ENCODE measurements around the gene COX4I2.
"Not testable (repeated sequence)": the region's sequence is repeated elsewhere in the genome, so short reads cannot be mapped to it uniquely, and the experiment has no call there.

COX4I2 gene

DNA sequence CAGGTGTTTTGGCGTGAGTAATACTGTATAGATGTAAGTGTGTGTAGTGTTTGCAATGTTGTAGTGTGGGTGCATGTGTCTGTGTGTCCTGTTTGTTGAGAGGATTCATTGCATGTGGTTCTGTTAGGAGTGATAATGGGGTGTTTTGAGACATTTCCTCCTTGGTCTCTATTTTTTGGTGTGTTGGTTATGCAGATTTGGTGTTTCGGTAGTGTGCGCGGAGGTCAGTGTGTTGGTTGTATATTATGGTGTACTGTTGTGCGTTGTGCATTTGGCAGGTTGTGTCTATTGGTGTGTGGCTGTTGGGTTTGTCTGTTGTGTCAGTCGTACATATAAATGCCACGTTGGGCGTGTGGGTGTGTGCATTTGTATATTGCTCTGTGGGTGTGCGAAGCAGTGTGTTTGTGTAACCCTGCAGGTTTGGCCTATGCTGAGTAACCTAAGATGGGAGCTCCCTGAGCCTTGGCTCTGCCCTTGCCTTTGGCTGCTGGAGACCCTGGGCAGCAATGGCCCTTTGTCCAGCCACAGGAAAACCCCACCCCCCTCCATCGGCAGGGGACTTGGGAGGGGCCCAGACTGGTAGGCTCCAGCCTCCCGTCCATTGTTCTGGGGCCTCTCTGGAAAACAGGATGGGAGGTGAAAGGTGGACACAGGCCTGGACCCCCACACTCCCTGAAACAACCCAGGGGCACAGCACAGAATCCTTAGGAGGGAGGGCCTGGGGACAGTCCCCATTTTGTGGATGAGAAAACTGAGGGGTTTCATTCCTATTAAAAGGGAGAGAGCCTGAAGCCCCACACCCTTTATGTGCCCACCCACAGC, 42.9 kb upstream of the COX4I2 start:
- DNase-seq, result no peak
- Histone ChIP-seq H3K27me3 (ENCODE audit: control insufficient read depth in 1 of 2, insufficient read depth in 1 of 2, low read length in 2 of 2) (no peaks in the 10 kb centered on the region), H3K23ac (ENCODE audit: low read length in 2 of 2) (peak overlapping the region in 1 of 2 experiments; percentile 21), H2AK5ac (ENCODE audit: low read length, severe bottlenecking) (peak overlapping the region; percentile 12), H3K14ac (ENCODE audit: low read length in 2 of 2) (peak overlapping the region in 1 of 2 experiments; percentile 84), H2BK12ac (ENCODE audit: low read length in 2 of 2) (peak overlapping the region; percentile 11 to 97), H2BK5ac (ENCODE audit: low read depth, low read length, poor library complexity, severe bottlenecking) (no peak overlapping the region), H3K4me1 (ENCODE audit: control insufficient read depth, insufficient read depth, low read depth, low read length) (peaks cover 24% of the 10 kb centered on the region), H2AFZ (ENCODE audit: low read depth, low read length) (no peak overlapping the region), H4K91ac (ENCODE audit: low read length) (peak overlapping the region; percentile 94), H3K9me3 (ENCODE audit: control insufficient read depth, low read length) (no peaks in the 10 kb centered on the region), H2BK15ac (ENCODE audit: low read depth, poor library complexity, severe bottlenecking) (peak overlapping the region; percentile 96), H3K4ac (ENCODE audit: low read depth in 1 of 2, low read length in 2 of 2) (peak overlapping the region; percentile 80 to 88), H3K4me3 (ENCODE audit: insufficient read depth in 1 of 2, low read depth in 1 of 2, low read length in 2 of 2) (no peak overlapping the region), H3K36me3 (ENCODE audit: control insufficient read depth in 1 of 2, insufficient read depth in 2 of 2, low read depth in 1 of 2, low read length in 2 of 2) (no peaks in the 10 kb centered on the region), H3K79me1 (replicated peaks; ENCODE audit: low read length, poor library complexity, severe bottlenecking) (no peaks in the 10 kb centered on the region), H3K18ac (ENCODE audit: low read depth in 1 of 2, low read length in 2 of 2) (peak overlapping the region; percentile 91 to 94), H2BK120ac (ENCODE audit: low read depth, low read length) (peak overlapping the region; percentile 95), H3K4me2 (ENCODE audit: low read length, poor library complexity, severe bottlenecking) (no peak overlapping the region), H3K27ac (ENCODE audit: low read length, poor library complexity, severe bottlenecking) (no peak overlapping the region), H4K8ac (ENCODE audit: low read length) (peak overlapping the region; percentile 93), H3K9ac (ENCODE audit: low read length) (peak overlapping the region; percentile 83)
- 79% methylated on average over 9 of the region's 11 CpGs for WGBS

DNA sequence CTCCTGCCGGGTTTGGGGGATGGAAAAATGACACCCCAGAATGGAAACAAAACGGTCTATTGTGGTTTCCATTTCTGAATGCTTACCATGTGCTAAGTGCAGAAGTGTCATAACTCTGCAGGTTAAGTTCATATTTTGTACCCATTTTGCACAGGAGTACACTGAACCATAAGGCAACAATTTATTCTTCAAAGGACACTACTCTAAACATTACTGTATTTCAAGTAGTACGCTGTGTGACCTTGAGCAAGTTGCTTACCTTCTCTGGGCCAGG, 42.4 kb upstream of the COX4I2 start:
- Histone ChIP-seq H3K4me2 (ENCODE audit: low read length, poor library complexity, severe bottlenecking) (no peak overlapping the region), H3K18ac (ENCODE audit: low read depth in 1 of 2, low read length in 2 of 2) (peak overlapping the region; percentile 91 to 94), H2BK120ac (ENCODE audit: low read depth, low read length) (peak overlapping the region; percentile 95), H2AK5ac (ENCODE audit: low read length, severe bottlenecking) (no peak overlapping the region), H3K4me1 (ENCODE audit: control insufficient read depth, insufficient read depth, low read depth, low read length) (peaks cover 24% of the 10 kb centered on the region), H3K27me3 (ENCODE audit: control insufficient read depth in 1 of 2, insufficient read depth in 1 of 2, low read length in 2 of 2) (no peaks in the 10 kb centered on the region), H4K91ac (ENCODE audit: low read length) (peak overlapping the region; percentile 94), H2BK12ac (ENCODE audit: low read length in 2 of 2) (peak overlapping the region; percentile 11 to 97), H3K9me3 (ENCODE audit: control insufficient read depth, low read length) (no peaks in the 10 kb centered on the region), H3K27ac (ENCODE audit: low read length, poor library complexity, severe bottlenecking) (no peak overlapping the region), H3K14ac (ENCODE audit: low read length in 2 of 2) (no peak overlapping the region), H3K9ac (ENCODE audit: low read length) (peak overlapping the region; percentile 83), H3K4me3 (ENCODE audit: insufficient read depth in 1 of 2, low read depth in 1 of 2, low read length in 2 of 2) (no peak overlapping the region), H3K79me1 (replicated peaks; ENCODE audit: low read length, poor library complexity, severe bottlenecking) (no peaks in the 10 kb centered on the region), H2BK15ac (ENCODE audit: low read depth, poor library complexity, severe bottlenecking) (no peak overlapping the region), H3K23ac (ENCODE audit: low read length in 2 of 2) (no peak overlapping the region), H3K4ac (ENCODE audit: low read depth in 1 of 2, low read length in 2 of 2) (peak overlapping the region; percentile 80 to 88), H2AFZ (ENCODE audit: low read depth, low read length) (no peak overlapping the region), H2BK5ac (ENCODE audit: low read depth, low read length, poor library complexity, severe bottlenecking) (no peak overlapping the region), H3K36me3 (ENCODE audit: control insufficient read depth in 1 of 2, insufficient read depth in 2 of 2, low read depth in 1 of 2, low read length in 2 of 2) (no peaks in the 10 kb centered on the region), H4K8ac (ENCODE audit: low read length) (peak overlapping the region; percentile 93)
- 64% methylated on average over 3 of the region's 3 CpGs for whole genome bisulfite sequencing
- no peak for DNase-seq

DNA sequence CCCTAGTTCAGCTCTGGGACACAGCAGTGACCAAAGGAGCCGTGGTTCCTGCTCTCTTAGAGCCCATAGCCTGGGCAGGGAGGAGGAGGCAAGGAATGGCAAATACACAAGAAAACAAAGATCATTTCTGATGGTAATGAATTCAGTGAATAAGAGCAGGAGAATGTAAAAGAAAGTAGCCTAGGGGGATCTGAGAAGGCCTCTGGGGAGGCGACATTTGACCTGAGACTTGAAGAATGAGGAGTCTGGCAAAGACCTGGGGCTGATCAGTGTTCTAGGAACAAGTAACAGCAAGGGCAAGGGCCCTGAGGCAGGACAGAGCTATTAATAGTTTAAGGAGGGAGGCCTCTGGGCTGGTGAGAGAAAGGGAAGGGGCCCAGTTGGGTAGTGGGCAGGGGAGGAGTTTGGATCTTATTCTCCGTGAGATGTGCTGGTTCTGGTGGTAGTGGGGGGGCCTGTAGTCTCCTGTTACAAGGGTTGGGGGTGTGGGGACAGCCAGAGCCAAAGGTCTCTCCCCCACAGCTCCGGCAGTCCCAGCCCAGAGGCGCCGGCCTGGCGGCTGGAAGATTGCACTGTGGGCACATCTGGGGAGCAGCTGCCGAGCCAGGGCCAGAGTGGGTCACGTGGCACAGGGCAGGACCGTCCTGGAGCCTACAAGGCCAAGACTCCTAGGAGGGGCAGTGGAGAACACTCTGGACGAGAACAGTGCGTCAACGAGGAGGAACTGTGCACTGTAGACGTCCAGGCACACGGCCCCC, 41.9 kb upstream of the COX4I2 start:
- Histone ChIP-seq H2AFZ (ENCODE audit: low read depth, low read length) (peak overlapping the region; percentile 6), H3K18ac (ENCODE audit: low read depth in 1 of 2, low read length in 2 of 2) (peak overlapping the region; percentile 96 to 98), H4K91ac (ENCODE audit: low read length) (peak overlapping the region; percentile 96), H3K9me3 (ENCODE audit: control insufficient read depth, low read length) (no peaks in the 10 kb centered on the region), H2BK12ac (ENCODE audit: low read length in 2 of 2) (peak overlapping the region; percentile 90 to 93), H3K27ac (ENCODE audit: low read length, poor library complexity, severe bottlenecking) (peak overlapping the region; percentile 38), H2BK120ac (ENCODE audit: low read depth, low read length) (peak overlapping the region; percentile 36), H3K9ac (ENCODE audit: low read length) (peak overlapping the region; percentile 83), H3K4me1 (ENCODE audit: control insufficient read depth, insufficient read depth, low read depth, low read length) (peaks cover 21% of the 10 kb centered on the region), H3K79me1 (replicated peaks; ENCODE audit: low read length, poor library complexity, severe bottlenecking) (no peaks in the 10 kb centered on the region), H2BK5ac (ENCODE audit: low read depth, low read length, poor library complexity, severe bottlenecking) (no peak overlapping the region), H3K4me3 (ENCODE audit: insufficient read depth in 1 of 2, low read depth in 1 of 2, low read length in 2 of 2) (no peak overlapping the region), H3K27me3 (ENCODE audit: control insufficient read depth in 1 of 2, insufficient read depth in 1 of 2, low read length in 2 of 2) (no peaks in the 10 kb centered on the region), H3K4me2 (ENCODE audit: low read length, poor library complexity, severe bottlenecking) (no peak overlapping the region), H3K4ac (ENCODE audit: low read depth in 1 of 2, low read length in 2 of 2) (peak overlapping the region; percentile 80 to 88), H3K23ac (ENCODE audit: low read length in 2 of 2) (no peak overlapping the region), H3K36me3 (ENCODE audit: control insufficient read depth in 1 of 2, insufficient read depth in 2 of 2, low read depth in 1 of 2, low read length in 2 of 2) (no peaks in the 10 kb centered on the region), H4K8ac (ENCODE audit: low read length) (peak overlapping the region; percentile 82), H3K14ac (ENCODE audit: low read length in 2 of 2) (peak overlapping the region in 1 of 2 experiments; percentile 84), H2AK5ac (ENCODE audit: low read length, severe bottlenecking) (peak overlapping the region; percentile 21), H2BK15ac (ENCODE audit: low read depth, poor library complexity, severe bottlenecking) (peak overlapping the region; percentile 60)
- WGBS, result 11% methylated on average over 15 of the region's 15 CpGs
- peak; percentile 99 for DNase-seq

DNA sequence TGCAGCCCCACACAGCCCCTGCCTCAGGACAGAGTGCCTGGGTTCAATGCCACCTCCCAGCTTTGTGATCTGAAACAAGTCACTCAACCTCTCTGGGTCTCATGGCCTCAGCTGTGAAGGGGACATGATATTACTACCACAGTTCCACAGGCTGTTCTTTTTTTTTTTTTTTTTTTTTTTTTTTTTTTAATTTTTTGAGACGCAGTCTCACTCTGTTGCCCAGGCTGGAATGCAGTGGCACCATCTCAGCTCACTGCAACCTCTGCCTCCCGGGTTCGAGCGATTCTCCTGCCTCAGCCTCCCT, 41.3 kb upstream of the COX4I2 start:
- Histone ChIP-seq H4K91ac (ENCODE audit: low read length) (peak overlapping the region; percentile 96), H3K4ac (ENCODE audit: low read depth in 1 of 2, low read length in 2 of 2) (peak overlapping the region; percentile 55 to 86), H2BK120ac (ENCODE audit: low read depth, low read length) (peak overlapping the region; percentile 36), H2AK5ac (ENCODE audit: low read length, severe bottlenecking) (peak overlapping the region; percentile 21), H3K4me1 (ENCODE audit: control insufficient read depth, insufficient read depth, low read depth, low read length) (peaks cover 18% of the 10 kb centered on the region), H2BK12ac (ENCODE audit: low read length in 2 of 2) (peak overlapping the region; percentile 60 to 93), H2BK15ac (ENCODE audit: low read depth, poor library complexity, severe bottlenecking) (peak overlapping the region; percentile 60), H3K18ac (ENCODE audit: low read depth in 1 of 2, low read length in 2 of 2) (peak overlapping the region; percentile 96 to 98), H3K27ac (ENCODE audit: low read length, poor library complexity, severe bottlenecking) (peak overlapping the region; percentile 38), H4K8ac (ENCODE audit: low read length) (peak overlapping the region; percentile 82), H3K14ac (ENCODE audit: low read length in 2 of 2) (peak overlapping the region in 1 of 2 experiments; percentile 84), H3K9ac (ENCODE audit: low read length) (peak overlapping the region; percentile 83), H2AFZ (ENCODE audit: low read depth, low read length) (peak overlapping the region; percentile 6)
- not testable (repeated sequence) for H2BK5ac ChIP-seq (ENCODE audit: low read depth, low read length, poor library complexity, severe bottlenecking); H3K23ac ChIP-seq (ENCODE audit: low read length in 2 of 2); H3K27me3 ChIP-seq (ENCODE audit: control insufficient read depth in 1 of 2, insufficient read depth in 1 of 2, low read length in 2 of 2); DNase-seq; H3K4me3 ChIP-seq (ENCODE audit: insufficient read depth in 1 of 2, low read depth in 1 of 2, low read length in 2 of 2); H3K79me1 ChIP-seq (replicated peaks; ENCODE audit: low read length, poor library complexity, severe bottlenecking); H3K9me3 ChIP-seq (ENCODE audit: control insufficient read depth, low read length); H3K4me2 ChIP-seq (ENCODE audit: low read length, poor library complexity, severe bottlenecking); H3K36me3 ChIP-seq (ENCODE audit: control insufficient read depth in 1 of 2, insufficient read depth in 2 of 2, low read depth in 1 of 2, low read length in 2 of 2)
- 67% methylated on average over 4 of the region's 4 CpGs for WGBS

Measured in mesenchymal stem cell (in vitro differentiated cells and primary cell).